ENCODE measurements around the gene GFRA4.

The GFRA4 gene

DNA sequence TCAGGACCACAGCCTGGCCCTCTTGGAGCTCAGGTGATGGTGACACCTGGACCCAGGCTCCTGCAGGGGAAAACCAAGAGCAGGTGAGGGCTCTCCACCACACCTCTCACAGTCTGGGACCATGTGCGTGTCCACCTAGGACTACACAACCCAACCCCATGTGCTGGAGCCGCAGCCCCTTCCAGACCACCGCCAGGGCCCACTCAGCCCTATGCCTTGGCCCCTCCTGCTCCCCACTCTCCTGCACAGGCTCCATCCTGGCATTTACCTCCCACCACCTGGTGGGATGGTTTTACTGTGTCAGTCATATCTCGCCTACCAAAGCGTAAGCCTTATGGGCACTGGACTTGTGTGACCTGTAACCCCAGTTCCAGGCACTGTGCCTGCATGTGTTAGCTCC is 31.7 kb upstream of the GFRA4 start:
- DNase-seq (ENCODE audit: low read depth in 2 of 2), result no peak

DNA sequence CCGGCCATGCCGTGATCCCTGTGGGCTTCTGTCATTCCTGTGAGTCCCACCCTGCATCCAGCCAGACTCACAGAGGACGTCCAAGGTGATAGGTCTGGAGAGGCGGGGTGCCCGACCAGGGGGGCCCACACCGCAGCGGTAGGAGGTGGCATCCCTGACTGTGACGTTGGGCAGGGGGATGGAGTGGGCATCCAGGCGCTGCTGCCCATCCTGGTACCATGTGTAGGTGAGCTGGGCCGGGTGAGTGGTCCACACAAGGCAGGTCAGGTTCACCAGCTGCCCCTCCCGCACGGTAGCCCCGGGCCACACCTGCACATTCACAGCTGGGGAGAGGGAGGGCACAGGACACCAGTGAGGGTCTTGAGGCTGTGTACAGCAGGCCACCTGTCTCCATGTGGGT is 30.2 kb upstream of the GFRA4 start:
- no peak for DNase-seq (ENCODE audit: low read depth in 2 of 2)

DNA sequence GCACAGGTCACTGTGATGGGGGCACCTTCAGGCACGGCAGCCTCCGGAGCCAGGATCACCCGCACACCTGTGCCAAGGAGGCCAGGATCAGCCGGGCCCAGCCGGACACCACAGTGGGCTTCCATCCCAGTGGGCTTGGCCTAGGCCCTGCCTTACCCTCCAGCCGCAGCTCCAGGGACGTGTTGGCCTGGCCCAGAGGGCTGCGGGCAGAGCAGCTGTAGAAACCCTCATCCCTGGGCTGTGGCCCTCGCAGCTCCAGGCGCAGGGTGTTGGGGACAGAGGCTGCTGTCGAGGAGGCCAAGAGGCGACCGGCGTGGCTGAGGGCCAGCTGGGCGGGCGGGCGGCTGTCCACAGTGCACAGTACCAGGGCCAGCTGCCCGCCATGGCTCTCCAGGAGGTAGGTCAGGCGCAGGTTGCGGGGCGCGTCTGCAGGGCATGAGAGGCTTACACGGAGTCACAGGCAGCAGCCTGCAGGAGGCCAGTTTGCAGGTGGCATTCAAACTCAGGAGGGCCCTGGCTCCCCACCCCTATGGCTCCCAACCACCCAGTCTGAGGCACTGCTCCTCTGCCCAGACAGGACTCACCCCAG is 29.6 kb upstream of the GFRA4 start:
- DNase-seq (ENCODE audit: low read depth in 2 of 2), result no peak

- DNase-seq (ENCODE audit: low read depth in 2 of 2), result no peak
Measured at GRCh38 chr20:3691897-3692296, 28.7 kb upstream of the GFRA4 start.

DNA sequence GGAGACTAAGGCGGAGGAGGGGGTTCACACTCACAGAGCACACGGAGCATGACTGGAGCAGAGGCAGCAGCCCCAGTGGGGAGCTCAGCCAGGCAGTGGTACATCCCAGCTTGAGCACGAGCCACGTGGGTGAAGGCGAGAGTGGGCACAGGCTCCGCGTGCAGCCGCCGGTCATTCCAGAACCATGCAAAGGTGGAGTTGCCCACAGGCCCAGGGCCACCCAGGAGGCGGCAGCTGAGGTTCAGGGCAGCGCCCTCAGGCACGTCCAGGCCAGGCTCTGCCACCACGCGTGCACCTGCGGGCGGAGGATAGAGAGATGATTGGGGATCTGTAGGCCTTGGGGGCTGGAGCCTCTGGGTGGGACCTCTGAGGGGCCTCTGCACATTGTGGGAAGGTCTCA is 28.1 kb upstream of the GFRA4 start:
- no peak for DNase-seq (ENCODE audit: low read depth in 2 of 2)

DNA sequence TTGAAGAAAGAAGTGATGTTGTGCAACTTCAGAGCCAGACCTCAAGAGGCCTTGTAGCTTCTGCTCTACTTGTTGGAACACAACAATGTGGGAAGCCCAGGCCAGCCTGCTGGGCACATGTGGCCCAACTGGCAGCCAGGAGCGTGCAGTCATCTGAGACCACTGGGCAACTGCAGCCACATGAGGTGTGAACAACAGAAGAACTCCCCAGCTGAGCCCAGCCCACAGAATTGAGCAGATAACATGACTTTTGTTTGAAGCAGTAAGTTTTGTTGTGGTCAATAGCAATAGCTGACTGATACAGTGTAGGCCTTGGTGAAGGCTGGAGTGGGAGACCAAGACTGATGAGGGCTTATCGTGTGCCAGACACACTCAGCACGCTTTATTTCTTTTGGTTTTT is 27.2 kb upstream of the GFRA4 start:
- no peak for DNase-seq (ENCODE audit: low read depth in 2 of 2)

DNA sequence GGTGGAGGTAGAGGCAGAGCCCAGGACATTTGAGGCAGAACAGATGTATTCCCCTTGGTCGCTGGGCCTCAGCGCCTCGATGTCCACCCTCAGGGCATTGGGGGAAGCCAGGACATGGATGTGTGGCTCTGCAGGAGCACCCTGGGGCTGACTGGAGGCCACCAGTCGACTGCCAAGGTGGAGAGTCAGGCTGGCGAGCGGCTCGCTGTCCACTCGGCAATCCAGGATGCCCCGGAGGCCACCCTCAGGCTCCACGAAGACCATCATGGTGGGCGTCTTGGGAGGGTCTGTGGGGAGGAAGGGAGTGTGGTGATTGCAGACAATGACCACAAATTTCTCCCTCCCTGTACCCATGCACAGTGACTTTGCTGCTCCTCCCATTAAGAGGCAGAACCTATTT is 26.8 kb upstream of the GFRA4 start:
- DNase-seq (ENCODE audit: low read depth in 2 of 2), result no peak

GRCh38 chr20:3687655-3688054 is 24.5 kb upstream of the GFRA4 start:
- DNase-seq (ENCODE audit: low read depth in 2 of 2), result no peak

DNA sequence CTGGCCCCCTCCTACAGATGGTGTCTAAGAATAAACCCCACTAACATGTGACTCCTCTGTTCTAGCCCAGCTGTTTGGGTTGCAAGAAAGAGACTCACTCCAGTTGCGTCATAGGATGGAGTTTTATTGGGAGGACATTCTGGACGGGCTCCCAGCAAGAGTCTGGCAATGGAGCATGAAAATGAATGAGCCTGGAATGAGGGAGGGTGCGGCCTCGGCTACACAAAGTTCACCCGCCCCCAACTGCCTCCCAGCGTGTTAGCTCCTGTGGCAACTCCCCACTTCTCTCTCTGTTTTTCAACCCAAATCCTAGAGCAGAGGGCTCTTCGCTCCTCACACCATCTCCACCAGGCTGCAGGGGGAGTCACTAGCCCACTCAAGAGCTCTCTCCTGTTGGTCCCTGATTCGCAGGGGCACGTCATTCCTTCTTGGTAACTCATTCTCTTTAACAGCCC is 23.7 kb upstream of the GFRA4 start:
- DNase-seq (ENCODE audit: low read depth in 2 of 2), result no peak

DNA sequence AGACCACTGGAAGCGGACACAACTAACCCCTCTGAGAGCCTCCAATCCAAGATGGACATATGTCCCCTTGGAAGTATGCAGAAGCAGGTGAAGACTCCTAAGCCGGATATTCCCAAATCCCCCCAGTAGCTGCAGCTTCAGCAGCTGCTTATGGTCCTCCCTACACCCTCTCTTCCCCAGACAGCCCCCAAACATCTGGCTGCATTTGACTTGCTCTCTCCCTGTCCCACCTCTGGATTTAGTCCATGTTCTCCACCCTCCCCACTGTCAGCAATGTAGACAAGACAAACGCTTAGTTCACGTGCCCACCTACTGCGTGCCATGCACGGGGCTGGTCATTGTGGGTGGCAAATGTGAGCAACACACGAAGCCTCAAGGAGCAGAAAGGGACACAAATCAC is 23.2 kb upstream of the GFRA4 start:
- DNase-seq (ENCODE audit: low read depth in 2 of 2), result no peak

GRCh38 chr20:3685341-3685740 is 22.1 kb upstream of the GFRA4 start:
- DNase-seq (ENCODE audit: low read depth in 2 of 2), result no peak

GRCh38 chr20:3681931-3682781 is 19.0 kb upstream of the GFRA4 start, which contains the start of gene ADAM33:
ADAM33 (minus strand) TSS chr20:3682010; CDS start chr20:3682004, 6 bp downstream.
- DNase-seq (ENCODE audit: low read depth in 2 of 2), result no peak

DNA sequence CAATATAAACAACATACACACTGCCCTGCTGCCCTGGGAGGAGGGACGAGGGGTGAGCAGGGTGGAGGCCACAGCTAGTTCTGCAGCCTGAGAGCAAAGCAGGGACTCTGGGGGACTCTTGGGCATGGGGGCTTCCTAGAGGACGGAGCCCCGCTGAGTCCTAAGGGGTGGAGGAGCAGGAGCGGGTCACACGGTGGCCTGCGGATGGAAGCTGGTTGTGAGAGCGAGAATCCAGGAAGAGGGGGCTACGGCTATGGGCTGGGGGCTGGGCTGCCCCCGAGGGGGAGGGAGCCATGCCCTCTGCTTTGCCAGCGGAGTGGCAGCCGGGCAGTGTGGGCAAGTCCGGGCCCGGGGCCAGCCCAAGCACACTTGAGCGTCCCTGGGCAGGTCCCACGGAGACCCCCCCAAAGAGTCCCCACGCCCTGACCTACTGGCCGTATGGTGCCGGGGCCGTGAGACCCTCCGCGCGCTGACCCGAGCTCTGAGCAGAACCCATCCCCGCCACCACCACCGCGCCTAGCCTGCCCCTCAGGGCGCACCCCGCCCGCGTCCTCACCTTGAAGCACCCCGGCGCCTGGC is 18.2 kb upstream of the GFRA4 start:
- DNase-seq (ENCODE audit: low read depth in 2 of 2), result no peak

- no peak for DNase-seq (ENCODE audit: low read depth in 2 of 2)
Measured at GRCh38 chr20:3680701-3681351, 17.6 kb upstream of the GFRA4 start.

DNA sequence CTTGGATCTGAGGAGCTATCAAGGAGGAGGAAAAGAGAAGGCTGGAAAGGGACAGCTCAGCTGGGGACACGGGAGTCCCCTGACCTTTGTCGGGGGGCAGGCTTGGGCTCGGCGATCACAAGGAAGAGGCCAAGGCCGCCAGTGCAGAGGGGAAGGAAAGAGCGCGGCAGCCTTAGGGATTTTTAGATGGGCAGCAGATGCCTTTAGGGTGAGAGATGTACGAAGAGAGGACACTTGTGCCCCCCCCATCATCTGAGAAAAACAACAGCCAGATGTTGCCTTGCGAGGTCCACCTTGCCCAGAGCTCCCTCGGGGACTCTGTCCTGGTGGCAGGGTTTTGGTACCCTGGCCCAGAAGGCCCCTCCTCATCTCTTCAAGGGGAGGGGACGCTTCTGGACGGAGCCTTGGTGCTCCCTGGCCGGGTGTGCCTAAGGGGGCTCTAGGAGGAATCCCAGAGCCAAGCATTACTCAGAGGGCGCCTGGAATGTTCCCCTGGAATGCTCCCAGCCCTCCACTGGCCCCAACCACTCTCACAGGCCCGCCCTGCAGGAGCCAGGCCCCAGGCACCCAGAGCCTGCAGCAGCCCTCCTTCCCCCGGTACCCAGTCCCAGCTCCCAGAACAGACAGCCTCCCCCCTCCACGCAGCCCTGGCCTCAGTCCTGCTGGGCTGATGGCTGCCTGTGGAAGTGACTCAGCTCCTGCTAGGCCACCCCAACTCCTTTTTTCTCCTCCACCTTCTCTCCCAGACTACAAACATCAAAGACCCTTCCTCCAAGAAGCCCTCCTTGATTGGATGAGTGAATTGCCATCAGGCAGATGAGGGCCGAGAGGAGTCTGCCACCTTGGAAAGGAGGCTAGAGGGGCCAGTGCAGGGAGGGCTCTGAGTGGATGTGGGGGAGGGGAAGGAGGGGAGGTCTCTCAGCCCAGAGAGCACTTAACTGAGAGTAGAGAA is 16.8 kb upstream of the GFRA4 start:
- no peak for DNase-seq (ENCODE audit: low read depth in 2 of 2)

GRCh38 chr20:3678856-3679720 is 15.9 kb upstream of the GFRA4 start:
- no peak for DNase-seq (ENCODE audit: low read depth in 2 of 2)

GRCh38 chr20:3678198-3678597 is 15.0 kb upstream of the GFRA4 start:
- no peak for DNase-seq (ENCODE audit: low read depth in 2 of 2)

- DNase-seq (ENCODE audit: low read depth in 2 of 2), result no peak
Measured at GRCh38 chr20:3677733-3678132, 14.5 kb upstream of the GFRA4 start.

- no peak for DNase-seq (ENCODE audit: low read depth in 2 of 2)
Measured at GRCh38 chr20:3674995-3675900, 12.0 kb upstream of the GFRA4 start.

Measured in stimulated activated CD8-positive, alpha-beta memory T cell treated with anti-CD3 and anti-CD28 coated beads, Interleukin-15, amount 100 ng/mL, for 48 hours (primary cell).